DMS114 treated with DMSO at 0.1 percent for 48 hours (cell line): ENCODE data around the gene ZSCAN26.
"Not testable (repeated sequence)": the region's sequence is repeated elsewhere in the genome, so short reads cannot be mapped to it uniquely, and the experiment has no call there.

Source experiments
- DNase-seq: peaks from one replicate; lab custom pipeline; 2025; ENCODE audit not compliant: unreplicated experiment; lab: John Stamatoyannopoulos, UW

ZSCAN26 gene

DNA sequence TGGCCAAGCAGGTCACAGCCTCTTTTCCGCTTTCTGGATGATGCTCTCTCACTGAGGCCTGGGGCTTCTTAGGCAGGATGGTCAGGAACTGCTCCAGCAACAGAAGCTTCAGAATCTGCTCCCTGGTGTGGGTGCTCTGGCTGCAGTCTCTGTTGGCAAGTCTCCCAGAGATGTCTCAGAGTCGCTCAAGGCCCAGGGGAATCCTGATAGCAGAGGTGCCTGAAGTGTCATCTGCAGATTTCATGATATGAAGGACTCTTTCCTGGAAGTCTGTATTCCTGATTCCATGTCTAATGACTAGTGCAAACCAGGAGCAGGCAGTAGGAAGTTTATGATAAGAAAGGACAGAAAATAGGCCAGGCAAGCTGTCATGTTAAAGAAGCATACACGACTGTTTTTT lies 48.7 kb downstream of the ZSCAN26 start:
- DNase-seq = no peak

- DNase-seq = not testable (repeated sequence)
These were observed 50.9 kb downstream of the ZSCAN26 start for GRCh38 chr6:28317866-28318265.

DNA sequence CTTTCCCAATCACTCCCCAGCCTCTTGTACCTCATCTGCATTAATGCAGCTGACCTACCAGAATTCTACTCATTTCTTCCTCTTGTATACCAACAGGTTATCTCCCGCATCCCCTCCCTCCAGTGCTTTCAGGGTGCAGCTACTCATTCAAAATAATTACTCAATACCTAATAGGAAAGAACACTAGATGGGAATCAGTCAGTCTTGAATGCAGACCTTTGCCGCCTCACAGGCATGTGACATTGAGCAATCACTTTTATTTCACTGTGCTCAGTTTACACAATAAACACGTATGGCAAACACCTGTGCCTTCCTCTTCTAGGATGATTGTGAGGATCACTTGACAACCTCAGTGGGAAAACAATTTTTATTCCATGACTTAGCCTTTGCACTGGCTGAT lies 55.7 kb downstream of the ZSCAN26 start:
- no peak for DNase-seq

DNA sequence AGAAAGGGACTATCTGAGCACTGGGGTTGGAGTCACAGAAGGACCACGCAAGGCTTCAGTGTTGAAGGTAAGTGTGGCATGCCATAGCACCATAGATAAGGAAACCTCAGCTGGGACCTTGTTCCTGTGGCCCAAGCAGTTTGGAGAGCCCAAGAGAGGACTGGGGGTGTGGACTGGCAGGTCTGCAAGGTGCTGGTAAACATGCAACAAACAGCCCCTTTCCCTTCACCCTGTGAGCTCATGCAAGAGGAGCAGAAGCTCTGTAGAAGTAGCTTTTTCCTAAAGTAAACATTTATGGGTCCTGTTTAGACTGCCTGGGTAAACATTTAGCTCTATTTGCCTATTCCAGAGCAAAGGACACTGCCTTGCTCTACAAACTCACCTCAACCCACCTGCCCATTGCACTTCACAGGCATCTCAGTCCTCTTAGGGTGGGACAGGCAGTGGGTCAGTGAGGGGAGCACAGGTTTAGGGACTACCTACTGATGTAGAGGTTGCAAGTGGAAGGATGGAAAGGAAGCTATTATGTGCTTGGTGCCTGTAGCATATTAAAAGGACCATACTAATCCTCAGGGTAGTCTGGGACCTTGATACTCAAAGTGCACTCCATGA lies 57.0 kb downstream of the ZSCAN26 start:
- DNase-seq = no peak

GRCh38 chr6:28326371-28326948 lies 59.5 kb downstream of the ZSCAN26 start:
- no peak for DNase-seq
